GM18526 (cell line): ENCODE results near the gene KLHL9.

Experiments used
- POLR2A ChIP-seq: IDR thresholded peaks from 3 replicates; pipeline ENCODE4 v1.6.1; 2011; ENCODE audit not compliant: insufficient read length; ENCODE audit errors: extremely low read depth

Gene KLHL9

GRCh38 chr9:21286099-21286498 lies 49.1 kb downstream of the KLHL9 start:
- TF ChIP-seq POLR2A, result no peak

- no peak for TF ChIP-seq POLR2A
Measured at GRCh38 chr9:21281275-21281674, 53.9 kb downstream of the KLHL9 start.
